ENCODE results near the gene WDR90. TPM values are rescaled to one million over a fixed set of nuclear protein-coding genes. Genes with fewer than 3 reads are reported as not detected.

Gene WDR90
- total RNA-seq, 1 donor from 2014 or later = 25.2 TPM

DNA sequence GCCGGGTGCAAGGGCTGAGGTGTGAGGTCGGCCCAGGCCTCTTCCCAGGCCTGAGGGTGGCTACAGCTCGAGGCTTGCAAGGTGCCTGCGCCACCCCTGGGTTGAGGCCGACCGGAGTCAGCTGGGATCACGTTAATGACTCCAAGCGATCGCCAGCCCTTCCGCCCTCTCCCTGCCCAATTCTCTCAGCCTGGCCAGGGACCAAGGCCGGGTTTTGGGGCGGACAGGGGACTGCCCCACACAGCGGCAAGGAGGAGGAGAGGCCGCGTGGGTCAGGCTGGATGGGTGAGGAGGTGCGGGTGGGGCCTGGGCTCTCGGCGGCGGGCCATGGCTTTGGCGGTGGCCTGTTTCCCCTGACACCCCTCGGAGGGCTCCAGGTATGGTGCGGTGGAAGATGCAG lies 44.2 kb downstream of the WDR90 start:
- no peak for DNase-seq (ENCODE audit: low spot score)

DNA sequence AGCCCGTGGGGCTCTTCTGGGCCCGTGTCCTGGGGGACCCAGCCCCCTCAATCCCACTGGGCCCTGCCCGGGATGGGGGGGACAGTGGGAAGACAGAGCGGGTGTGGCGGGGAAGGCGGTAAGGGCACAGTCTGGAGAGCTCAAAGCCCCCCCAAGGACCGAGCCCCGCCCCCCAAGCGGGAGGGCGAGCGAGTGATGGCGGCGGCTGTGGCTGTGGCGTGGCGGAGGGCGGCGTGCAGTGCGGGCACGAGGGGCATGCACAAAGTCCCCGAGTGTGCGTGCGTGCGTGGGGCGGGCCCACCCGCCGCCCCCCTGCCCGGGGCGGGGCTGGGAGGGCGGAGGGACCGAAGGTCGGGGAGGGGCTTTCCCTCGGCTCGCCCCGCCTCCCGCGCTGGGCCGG lies 44.6 kb downstream of the WDR90 start:
- H3K4me1 Mint-ChIP-seq (ENCODE audit: unreplicated experiment) = peaks cover 3% of the 10 kb centered on the region
- TF ChIP-seq, protein P1, sequence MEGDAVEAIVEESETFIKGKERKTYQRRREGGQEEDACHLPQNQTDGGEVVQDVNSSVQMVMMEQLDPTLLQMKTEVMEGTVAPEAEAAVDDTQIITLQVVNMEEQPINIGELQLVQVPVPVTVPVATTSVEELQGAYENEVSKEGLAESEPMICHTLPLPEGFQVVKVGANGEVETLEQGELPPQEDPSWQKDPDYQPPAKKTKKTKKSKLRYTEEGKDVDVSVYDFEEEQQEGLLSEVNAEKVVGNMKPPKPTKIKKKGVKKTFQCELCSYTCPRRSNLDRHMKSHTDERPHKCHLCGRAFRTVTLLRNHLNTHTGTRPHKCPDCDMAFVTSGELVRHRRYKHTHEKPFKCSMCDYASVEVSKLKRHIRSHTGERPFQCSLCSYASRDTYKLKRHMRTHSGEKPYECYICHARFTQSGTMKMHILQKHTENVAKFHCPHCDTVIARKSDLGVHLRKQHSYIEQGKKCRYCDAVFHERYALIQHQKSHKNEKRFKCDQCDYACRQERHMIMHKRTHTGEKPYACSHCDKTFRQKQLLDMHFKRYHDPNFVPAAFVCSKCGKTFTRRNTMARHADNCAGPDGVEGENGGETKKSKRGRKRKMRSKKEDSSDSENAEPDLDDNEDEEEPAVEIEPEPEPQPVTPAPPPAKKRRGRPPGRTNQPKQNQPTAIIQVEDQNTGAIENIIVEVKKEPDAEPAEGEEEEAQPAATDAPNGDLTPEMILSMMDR (IDR thresholded peaks at IDR 0.05; ENCODE audit: unreplicated experiment) = no peak
- H3K36me3 Mint-ChIP-seq (ENCODE audit: low read depth, unreplicated experiment) = no peaks in the 10 kb centered on the region

More for the DNA sequence above, 44.2 kb downstream of the WDR90 start:
- H3K4me1 Mint-ChIP-seq (ENCODE audit: unreplicated experiment) = peaks cover 3% of the 10 kb centered on the region
- TF ChIP-seq, protein P1 (IDR thresholded peaks at IDR 0.05; ENCODE audit: unreplicated experiment) = no peak
- no peak overlapping the region for H3K4me3 Mint-ChIP-seq (ENCODE audit: unreplicated experiment)
- H3K9me3 Mint-ChIP-seq (ENCODE audit: unreplicated experiment) = no peaks in the 10 kb centered on the region
- peaks cover 28% of the 10 kb centered on the region for H3K27me3 Mint-ChIP-seq (ENCODE audit: unreplicated experiment)
- no peak overlapping the region for H3K27ac Mint-ChIP-seq (ENCODE audit: unreplicated experiment)
- no peaks in the 10 kb centered on the region for H3K36me3 Mint-ChIP-seq (ENCODE audit: low read depth, unreplicated experiment)

DNA sequence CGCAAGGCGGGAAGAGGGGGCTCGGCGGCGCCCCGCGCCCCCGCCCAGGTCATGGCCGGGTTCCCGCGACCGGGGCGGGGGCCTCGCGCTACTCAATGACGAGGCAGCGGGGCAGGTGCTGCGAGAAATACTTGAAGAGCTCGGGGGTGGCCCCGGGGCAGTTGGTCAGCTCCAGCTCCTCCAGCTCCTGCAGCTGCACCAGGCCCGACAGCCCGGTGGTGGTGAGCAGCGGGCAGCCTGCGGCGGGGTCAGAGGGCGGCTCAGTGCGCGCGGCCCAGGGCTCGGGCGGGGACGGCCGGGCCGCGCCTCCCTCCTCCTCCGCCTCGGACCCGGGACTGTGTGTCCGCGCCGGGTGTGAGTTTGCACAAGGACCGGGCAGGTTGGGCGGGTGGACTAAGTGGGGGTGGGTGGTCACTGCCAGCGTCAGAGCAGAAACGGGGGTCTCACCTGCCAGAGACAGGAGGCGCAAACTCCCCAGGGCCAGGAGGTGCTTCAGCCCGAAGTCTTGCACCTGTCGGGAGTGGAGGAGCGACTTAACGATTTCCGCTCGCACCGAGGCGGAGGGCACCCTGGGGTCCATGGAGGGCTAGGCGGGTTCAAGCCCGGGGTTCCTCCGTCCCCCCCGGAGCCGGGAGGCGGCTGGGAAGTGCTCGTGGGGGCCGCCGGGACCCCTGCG lies 45.2 kb downstream of the WDR90 start:
- no peaks in the 10 kb centered on the region for H3K36me3 Mint-ChIP-seq (ENCODE audit: low read depth, unreplicated experiment)
- no peak overlapping the region for H3K4me3 Mint-ChIP-seq (ENCODE audit: unreplicated experiment)
- TF ChIP-seq, protein P1 (IDR thresholded peaks at IDR 0.05; ENCODE audit: unreplicated experiment) = no peak
- H3K27ac Mint-ChIP-seq (ENCODE audit: unreplicated experiment) = no peak overlapping the region
- H3K4me1 Mint-ChIP-seq (ENCODE audit: unreplicated experiment) = peaks cover 2% of the 10 kb centered on the region
- DNase-seq (ENCODE audit: low spot score) = no peak
- H3K9me3 Mint-ChIP-seq (ENCODE audit: unreplicated experiment) = no peaks in the 10 kb centered on the region
- H3K27me3 Mint-ChIP-seq (ENCODE audit: unreplicated experiment) = peaks cover 25% of the 10 kb centered on the region

More for the DNA sequence above, 44.6 kb downstream of the WDR90 start:
- no peaks in the 10 kb centered on the region for H3K9me3 Mint-ChIP-seq (ENCODE audit: unreplicated experiment)
- peaks cover 27% of the 10 kb centered on the region for H3K27me3 Mint-ChIP-seq (ENCODE audit: unreplicated experiment)
- no peak for DNase-seq (ENCODE audit: low spot score)
- H3K4me3 Mint-ChIP-seq (ENCODE audit: unreplicated experiment) = no peak overlapping the region
- no peak overlapping the region for H3K27ac Mint-ChIP-seq (ENCODE audit: unreplicated experiment)

DNA sequence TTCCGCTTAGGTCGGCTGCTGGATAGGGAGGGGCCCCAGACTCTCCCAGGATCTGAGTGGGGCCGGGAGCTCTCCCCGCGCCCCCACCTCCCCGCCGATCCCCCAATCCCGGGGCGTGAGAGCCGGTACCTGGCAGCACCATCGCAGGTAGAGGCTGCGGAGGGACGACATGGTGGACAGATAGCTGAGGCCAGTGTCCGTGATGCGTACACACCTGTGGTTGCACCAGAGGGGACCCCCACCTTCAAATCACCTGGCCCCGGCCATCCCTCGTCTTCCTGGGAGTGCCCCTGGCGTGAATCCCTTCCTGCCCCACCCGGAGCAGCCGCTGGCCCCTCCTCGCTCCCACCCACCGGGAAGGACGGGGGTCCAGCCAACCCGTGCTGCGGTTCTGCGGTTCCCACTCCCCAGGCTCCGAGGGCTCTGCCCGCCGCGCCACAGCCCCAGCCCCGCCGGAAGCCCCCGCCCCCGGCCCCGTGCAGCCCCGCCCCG lies 45.7 kb downstream of the WDR90 start:
- H3K4me1 Mint-ChIP-seq (ENCODE audit: unreplicated experiment) = no peaks in the 10 kb centered on the region
- DNase-seq (ENCODE audit: low spot score) = no peak
- H3K4me3 Mint-ChIP-seq (ENCODE audit: unreplicated experiment) = no peak overlapping the region
- no peaks in the 10 kb centered on the region for H3K9me3 Mint-ChIP-seq (ENCODE audit: unreplicated experiment)
- TF ChIP-seq, protein P1 (IDR thresholded peaks at IDR 0.05; ENCODE audit: unreplicated experiment) = no peak
- no peaks in the 10 kb centered on the region for H3K36me3 Mint-ChIP-seq (ENCODE audit: low read depth, unreplicated experiment)
- peaks cover 25% of the 10 kb centered on the region for H3K27me3 Mint-ChIP-seq (ENCODE audit: unreplicated experiment)
- no peak overlapping the region for H3K27ac Mint-ChIP-seq (ENCODE audit: unreplicated experiment)

DNA sequence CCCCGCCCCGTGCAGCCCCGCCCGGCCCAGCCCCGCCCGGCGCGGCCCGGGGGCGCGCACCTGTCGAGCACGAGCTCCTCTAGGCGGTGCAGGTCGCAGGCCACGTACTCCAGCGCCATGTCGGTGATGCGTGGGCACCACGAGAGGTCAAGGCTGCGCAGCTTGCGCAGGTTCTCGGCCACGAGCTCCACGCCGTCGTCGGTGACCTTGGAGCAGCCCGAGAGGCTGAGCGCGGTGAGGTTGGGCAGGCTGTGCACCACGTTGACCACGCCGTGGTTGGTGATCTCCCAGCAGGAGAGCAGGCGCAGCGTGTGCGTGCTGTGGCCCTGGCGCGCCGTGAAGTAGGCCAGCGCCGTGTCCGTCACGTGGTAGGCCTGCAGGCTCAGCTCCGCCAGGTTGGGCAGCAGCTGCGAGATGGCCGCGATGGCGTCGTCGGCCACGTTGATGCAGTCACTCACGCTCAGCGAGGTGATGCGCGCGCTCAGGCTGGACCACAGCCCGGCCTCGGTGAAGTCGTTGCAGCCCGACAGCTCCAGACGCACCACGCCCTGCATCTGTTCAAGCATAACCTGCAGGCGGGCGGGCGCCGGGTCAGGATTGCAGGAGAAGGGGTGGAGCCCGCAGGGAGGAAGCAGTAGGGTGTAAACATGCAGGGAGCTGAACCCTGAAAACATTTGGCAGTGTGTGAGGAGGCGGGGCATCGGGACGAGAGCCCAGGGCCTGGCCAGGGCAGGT lies 46.4 kb downstream of the WDR90 start:
- H3K4me3 Mint-ChIP-seq (ENCODE audit: unreplicated experiment) = no peak overlapping the region
- H3K27me3 Mint-ChIP-seq (ENCODE audit: unreplicated experiment) = peaks cover 25% of the 10 kb centered on the region

More for the DNA sequence above, 46.4 kb downstream of the WDR90 start:
- TF ChIP-seq, protein P1 (IDR thresholded peaks at IDR 0.05; ENCODE audit: unreplicated experiment) = no peak
- DNase-seq (ENCODE audit: low spot score) = no peak
- Mint-ChIP-seq H3K27ac (ENCODE audit: unreplicated experiment) (no peak overlapping the region), H3K4me1 (ENCODE audit: unreplicated experiment) (no peaks in the 10 kb centered on the region), H3K36me3 (ENCODE audit: low read depth, unreplicated experiment) (no peaks in the 10 kb centered on the region), H3K9me3 (ENCODE audit: unreplicated experiment) (no peaks in the 10 kb centered on the region)
